ENCODE results near the gene GRK7.

GRK7 gene, protein sequence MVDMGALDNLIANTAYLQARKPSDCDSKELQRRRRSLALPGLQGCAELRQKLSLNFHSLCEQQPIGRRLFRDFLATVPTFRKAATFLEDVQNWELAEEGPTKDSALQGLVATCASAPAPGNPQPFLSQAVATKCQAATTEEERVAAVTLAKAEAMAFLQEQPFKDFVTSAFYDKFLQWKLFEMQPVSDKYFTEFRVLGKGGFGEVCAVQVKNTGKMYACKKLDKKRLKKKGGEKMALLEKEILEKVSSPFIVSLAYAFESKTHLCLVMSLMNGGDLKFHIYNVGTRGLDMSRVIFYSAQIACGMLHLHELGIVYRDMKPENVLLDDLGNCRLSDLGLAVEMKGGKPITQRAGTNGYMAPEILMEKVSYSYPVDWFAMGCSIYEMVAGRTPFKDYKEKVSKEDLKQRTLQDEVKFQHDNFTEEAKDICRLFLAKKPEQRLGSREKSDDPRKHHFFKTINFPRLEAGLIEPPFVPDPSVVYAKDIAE (N-terminal part only)

DNA sequence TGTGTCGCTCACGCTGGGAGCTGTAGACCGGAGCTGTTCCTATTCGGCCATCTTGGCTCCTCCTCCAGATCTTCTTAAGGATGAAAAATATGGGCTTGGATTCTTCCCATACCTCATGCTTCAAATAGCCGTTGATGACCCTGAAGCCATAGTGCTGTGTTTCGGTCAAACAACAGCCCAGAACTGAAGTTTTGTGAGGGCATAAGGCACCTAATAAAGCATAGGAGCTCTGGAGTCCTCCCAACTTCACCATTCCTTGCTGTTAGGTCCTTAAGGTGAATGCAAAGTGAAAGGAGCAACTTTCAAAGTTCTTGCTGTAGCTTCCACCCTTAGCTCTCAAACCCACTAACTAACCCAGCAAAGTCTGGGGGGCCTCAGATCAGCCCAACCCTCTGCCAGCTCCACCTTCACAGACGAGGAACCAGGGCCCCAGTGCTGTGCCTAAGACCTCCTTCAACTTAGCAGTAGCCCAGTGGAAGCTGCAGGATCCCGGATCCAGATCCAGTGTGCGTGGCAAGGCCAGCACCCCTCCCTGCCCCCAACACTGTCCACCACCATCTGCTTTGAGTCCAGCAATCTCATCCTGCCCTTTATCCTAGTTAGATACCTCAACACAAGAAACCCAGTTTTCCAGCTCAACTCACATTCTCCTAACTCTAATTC lies at the start of gene GRK7:
TSS of gene GRK7 (plus strand) at position 321 of the 663 bp plus-strand sequence. CDS start 14,877 bp downstream, outside the sequence.
- no peak for DNase-seq

DNA sequence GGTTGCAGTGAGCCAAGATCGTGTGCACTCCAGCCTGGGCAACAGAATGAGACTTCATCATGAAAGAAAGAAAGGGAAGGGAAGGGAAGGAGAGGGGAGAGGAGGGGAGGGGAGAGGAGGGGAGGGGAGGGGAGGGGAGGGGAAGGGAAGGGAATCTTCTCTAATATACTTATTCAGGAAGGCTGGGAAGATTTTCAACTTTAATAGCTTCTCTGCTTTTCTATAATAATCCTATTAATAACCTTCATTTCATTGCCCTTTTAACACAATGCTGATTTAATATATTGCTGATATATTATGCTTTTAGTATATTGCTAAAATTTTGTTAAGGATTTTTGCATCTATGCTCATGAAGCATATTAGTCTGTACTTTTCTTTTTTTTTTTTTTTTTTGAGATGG lies 48.5 kb upstream of the GRK7 start:
- DNase-seq: no peak

DNA sequence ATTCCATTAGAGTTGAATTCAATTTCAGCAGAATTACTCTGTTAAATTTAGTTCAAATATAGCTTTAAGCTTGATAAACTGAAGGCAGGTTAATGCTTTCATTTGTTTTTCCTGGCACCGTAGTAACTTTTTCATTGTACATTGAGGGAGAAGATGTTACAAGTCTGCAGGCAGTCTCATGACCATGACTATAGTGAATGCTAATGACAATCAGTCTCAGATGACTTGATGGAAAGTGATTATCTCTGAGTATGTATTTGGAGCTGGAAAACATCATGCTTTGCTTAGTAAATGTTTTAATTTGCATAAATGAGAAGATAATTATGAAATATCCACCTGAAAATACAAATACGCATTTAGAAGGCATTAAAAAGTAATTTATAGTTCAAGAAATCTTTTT lies 41.1 kb upstream of the GRK7 start:
- no peak for DNase-seq

DNA sequence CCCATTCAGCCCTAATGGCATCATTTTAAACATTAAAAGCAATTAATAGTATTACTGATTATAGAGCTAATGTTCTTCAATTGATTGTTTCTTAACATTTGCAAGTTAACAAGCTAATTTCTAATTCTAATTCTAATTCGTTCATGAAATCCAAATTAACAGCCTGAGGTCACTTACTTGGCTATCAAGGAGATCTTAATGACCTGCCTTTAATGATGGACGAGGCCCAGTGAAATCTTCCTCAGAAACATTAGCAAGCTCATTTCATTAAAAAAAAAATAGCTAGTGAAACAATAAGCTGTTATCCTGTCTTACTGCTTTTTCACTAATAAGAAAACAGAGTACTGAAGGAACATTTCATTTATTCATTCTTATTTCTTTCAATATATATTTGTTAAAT lies 40.6 kb upstream of the GRK7 start:
- DNase-seq: no peak

DNA sequence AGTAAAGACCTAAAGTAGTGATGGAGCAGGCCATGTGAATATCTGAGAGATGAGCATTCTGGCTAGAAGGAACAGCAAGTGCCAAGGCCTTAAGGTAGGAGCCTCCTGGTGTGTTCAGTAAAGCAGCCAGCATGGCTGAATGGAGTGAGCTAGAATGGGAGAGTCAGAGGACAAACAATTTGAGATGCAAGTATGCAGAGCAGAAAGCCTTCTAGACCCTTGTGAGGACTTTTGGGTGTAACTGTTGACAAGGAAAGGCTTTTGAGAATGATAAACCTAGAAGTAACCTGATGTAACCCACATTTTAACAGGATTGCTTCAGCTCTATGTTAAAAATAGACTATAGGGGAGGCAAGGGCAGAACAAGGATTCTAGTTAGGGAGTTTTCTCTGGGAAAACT lies 40.0 kb upstream of the GRK7 start:
- no peak for DNase-seq

DNA sequence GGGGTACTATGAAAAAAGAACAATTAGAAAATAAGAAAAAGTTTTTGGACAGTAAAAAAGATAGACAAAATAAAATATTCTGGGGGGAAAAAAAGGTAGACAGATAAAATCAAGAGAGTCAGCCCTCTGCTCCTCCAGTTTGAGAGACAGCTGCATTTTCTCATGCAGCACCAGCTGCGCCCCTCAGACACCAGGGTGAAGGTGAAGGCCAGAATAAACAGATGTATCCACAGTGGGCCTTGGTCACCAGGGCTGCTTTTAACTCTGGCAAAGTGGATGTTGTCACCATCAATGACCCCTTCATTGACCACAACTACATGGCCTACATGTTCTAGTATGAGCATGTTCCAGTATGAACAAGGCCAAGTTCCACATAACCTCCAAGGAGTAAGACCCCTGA lies 39.0 kb upstream of the GRK7 start:
- no peak for DNase-seq

DNA sequence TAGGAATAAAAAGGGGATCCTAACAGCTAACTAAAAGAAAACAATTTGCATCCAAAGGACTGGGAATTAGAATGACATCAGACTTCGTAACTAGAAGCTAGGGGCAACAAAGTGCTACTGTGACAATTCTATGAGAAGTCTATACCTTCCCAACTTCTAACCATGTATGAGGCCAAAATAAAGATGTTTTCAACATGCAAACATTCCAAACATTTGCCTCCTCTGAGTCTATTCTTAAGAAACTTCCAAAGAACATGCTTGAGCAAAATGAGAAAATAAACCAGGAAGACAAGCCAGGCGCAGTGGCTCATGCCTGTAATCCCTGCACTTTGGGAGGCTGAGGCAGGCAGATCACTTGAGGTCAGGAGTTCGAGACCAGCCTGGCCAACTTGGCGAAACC lies 38.2 kb upstream of the GRK7 start:
- DNase-seq: no peak

DNA sequence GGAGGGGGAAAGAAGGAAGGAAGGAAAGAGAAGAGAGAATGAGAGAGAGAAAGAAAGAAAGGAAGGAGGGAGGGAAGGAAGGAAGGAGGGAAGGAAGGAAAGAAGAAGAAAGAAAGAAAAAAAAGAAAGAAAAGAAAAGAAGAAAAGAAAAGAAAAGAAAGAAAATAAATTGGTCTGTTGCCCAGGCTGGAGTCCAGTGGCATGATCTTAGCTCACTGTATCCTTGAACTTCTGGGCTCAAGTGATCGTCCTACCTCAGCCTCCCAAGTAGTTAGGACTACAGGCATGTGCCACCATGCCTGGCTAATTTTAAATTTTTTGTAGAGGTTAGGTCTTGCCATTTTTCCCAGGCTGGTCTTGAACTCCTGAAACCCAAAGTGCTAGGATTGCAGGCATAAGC lies 36.7 kb upstream of the GRK7 start:
- no peak for DNase-seq

DNA sequence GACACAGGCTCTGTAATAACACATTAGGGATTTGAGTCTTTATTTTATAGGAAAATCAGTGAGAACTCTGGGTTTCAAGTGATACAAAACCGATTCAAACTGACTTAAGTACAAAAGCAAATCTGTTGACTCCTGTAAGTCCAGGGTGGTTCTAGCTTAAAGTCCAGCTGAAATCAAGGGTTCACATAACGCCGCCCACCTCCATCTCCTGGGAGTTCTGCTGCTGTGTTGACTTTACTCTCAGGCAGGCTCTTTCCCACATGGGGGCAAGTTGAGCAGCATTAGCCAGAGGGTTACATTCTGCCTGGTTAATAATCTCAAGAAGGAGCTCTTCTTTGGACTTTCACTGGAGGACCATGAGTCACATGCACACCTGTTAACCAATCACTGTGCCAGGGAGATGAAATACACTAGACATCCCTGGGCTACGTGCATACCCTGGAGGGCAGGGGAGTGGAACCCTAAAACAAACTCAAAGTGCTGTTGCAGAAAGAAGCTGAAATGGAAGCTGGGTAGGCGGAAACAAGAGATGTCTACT lies 34.8 kb upstream of the GRK7 start:
- no peak for DNase-seq

DNA sequence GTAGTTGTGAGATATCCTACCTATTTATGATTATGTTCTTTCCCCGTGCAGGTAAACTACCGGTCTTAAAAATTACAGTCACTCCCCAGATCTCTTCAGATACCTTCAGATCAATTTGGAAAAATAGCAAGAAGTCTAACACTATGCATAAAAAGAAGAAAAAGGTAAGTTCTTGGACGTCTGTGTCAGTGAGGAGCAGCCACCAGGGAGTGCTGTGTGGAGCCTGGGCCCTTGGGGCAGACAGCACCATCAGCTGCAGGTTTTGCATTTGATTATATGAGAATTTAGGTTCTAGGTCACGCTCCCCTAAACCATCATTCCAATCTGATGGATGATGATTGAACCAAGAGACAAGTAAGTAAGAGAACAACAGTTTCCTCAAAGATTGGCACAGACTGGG lies 34.0 kb upstream of the GRK7 start:
- no peak for DNase-seq

DNA sequence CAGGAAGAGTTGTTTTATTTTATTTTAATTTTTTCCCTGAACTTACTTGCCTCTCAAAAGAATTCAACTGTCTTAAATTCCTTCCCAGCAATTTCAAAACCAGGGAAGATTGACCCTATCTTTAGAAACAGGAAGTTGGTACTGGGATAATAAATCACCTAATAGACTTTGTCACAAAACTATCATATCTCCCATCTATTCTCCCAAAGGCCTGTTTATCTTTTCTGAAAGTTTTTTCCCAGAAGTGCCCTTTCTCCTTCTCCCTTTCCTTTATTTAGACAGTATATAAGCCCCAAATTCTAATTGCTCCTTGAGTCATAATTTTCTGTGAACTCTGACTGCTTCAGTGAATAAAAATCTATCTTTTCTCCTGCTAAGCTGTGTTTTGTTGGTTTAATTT lies 28.0 kb upstream of the GRK7 start:
- DNase-seq: no peak

DNA sequence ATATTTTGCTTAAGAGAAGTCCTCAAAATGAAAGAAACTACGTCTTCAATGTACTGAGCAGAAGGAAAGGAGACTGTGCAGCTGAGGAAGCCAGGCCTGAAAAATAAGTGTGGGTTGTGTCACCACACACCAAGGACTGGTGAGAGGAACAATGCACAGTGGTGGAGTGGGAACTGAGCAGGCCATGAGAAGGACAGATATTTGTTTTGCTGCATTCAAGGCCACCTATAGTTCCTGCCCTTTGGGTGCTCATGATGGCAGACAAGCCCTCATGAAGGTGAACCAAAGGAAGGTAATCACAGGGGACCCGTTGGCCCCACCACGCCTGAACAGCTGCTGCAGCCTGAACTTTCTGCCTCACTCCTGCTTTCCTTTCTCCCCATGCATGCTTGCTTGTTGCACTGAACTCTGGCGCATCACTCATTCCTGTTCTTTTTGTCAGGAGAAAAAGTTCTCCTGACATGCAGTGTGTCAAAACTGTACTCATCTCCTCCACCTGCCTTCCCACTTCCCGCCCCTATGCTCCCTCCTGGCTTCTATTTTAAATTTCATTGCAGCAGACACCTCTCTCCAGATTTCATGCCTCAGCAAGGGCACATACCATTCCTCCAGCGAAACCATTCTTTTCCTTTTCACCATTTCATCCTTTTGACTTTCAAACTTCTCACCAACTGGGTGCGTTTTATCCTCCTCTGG lies 27.3 kb upstream of the GRK7 start:
- DNase-seq: no peak

DNA sequence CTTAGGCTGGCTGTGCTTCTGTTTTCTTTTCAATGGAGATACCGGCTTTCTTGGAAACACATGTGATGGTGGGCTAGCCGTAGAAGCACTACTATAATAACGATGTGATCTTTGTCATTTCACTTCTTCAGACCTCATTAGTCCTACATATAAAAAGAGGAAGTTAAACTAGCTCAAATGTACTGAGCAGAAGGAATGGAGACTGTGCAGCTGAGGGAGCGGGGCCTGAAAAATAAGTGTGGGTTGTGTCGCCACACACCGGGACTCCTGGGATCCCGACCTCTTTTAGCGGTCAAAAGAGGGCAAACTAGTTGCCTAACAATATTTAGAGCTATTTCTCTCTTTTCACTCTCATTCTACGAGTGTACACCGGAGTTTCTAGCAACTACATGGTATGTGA lies 26.1 kb upstream of the GRK7 start:
- DNase-seq: no peak

DNA sequence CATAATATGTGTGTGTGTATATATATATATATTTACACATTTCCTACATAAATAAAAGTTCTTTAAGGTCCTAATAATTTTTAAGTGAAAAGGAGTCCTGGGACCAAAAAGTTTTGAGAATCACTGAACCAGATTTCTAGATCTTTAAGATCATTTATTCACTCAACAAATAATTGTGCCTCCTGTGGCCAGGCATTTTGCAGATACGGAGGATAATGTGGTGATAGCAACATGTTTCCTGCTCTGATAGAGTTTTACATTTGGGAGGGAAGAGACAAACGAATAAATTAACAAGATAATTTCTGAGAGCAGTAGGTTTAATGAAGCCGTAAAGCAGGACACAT lies 25.6 kb upstream of the GRK7 start:
- no peak for DNase-seq

DNA sequence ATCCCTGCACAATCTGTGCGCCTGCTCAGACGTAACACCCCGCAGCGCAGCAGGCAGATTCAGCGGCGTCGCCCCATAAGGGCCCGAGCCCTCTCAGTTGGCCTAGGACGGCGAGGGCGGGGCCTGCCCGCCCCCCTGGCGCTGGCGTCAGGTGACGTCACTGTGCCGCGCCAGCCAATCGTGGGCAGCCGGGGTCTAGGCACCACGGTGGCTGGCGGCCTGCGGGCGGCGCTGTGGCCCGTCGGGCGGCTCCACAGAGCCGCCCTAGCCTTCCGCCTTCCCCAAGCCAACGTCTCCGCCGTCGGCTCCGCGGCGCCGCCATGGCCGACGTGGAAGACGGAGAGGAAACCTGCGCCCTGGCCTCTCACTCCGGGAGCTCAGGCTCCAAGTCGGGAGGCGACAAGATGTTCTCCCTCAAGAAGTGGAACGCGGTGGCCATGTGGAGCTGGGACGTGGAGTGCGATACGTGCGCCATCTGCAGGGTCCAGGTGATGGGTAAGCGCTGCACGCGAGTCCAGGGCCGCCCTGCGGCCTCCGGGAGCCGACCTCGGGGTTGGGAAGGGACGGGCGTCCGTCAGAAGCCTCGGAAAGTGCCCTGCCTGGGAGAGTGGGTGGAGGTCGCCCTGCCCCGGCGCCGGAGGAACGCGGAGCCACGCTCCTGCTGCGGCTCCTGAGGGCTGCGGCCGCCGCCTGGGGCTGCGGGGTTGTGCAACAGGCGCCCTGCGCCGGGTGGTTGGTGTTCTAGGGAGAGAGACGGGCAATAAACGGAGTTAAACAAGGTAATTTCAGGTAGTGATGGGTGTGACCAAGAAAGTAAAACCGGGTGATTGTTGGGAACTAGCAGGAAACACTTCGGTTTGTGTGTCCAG lies 25.0 kb upstream of the GRK7 start, which contains the start of gene RNF7:
TSS of gene RNF7 (plus strand) at position 277 of the 869 bp plus-strand sequence. CDS start at position 321, 44 bp downstream.
- DNase-seq: peak; percentile 96

DNA sequence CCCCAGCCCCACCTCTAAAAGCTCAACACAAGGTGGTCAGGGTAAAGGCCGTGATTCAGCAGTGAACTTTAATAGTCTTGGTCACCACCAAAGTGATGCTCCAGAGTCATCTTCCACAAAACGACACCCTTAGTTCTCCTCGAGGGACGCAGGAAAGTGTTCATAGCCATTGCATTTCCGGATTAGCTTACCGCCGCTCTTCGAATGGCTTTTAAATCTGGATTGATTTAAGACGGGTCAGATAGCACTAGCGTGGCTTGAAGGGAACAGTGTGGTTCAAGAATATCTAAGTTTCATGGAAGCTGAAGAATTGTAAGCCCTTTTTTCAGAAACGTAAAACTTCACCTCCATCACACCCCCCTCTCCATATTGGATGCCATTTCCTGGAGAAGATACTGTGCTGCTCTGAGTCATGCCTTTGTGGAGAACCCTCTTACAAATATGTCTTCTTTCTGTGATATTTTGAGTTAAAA lies 24.3 kb upstream of the GRK7 start:
- DNase-seq: peak; percentile 29

DNA sequence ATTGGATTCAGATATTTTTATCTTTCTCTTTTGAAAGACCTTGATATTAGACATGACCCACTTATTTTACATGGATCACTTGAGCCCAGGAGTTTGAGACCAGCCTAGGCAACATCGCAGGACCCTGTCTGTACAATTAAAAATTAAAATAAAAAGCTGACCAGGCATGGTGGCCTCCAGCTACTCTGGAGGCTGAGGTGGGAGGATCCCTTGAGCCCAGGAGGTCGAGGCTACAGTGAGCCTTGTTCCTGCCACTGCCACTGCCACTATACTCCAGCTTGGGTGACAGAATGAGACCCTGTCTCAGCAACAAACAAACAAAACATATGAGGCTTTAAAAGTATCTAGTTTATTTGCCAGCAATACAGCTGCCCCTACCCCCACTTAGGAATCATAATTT lies 23.5 kb upstream of the GRK7 start:
- DNase-seq: no peak

DNA sequence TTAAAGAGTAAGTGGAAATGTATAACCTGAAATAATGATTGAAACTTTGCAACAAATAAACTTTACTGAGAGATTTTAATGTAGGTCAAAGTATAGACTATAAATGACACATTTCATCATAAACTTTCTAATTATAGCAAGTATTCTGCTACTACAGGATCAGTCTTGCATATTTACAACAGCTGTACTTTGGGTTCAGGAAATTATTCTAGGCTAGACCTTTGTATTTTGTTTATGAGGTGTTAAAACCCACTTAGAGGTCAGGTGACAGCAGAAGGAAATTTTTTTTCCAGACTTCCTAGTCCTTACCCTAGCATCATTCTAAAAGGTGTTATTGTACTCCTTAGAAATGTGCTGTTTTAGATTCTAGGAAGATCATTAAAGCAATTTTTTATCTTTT lies 22.9 kb upstream of the GRK7 start:
- no peak for DNase-seq

DNA sequence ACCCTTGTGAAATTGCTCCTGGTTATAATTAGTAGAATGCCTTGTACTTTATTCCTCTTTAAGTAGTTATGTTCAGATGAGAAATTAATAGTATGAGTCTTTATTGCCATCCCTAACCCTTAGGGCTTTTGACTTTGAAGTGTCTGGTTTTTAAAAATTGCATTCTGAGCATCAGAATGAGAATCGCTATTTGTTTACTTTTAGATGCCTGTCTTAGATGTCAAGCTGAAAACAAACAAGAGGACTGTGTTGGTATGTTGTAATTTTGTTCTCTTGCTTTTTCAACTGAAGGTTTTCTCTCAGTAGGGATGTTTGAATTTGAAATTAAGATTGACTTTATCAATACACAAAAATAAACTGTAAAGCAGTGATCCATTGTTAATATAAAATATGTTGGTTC lies 19.9 kb upstream of the GRK7 start:
- no peak for DNase-seq

DNA sequence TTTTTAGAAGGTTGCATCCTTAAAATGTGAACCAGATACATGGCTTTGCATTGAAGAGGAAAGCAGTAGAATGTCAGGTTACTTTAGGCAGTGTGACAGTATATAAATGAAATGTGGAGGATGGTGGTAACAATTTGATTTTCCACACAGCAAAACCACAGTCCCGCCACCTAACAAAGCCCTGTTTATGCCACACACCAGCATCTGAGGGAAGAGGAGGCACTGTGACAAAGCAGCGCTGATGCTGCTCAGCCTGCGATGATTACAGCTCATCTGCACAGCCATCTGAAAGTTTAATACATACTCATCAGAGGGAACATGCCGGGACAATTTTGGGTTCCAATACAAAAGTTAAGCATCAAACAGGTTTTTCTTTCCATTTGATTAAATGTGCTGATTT lies 16.2 kb upstream of the GRK7 start:
- DNase-seq: no peak

DNA sequence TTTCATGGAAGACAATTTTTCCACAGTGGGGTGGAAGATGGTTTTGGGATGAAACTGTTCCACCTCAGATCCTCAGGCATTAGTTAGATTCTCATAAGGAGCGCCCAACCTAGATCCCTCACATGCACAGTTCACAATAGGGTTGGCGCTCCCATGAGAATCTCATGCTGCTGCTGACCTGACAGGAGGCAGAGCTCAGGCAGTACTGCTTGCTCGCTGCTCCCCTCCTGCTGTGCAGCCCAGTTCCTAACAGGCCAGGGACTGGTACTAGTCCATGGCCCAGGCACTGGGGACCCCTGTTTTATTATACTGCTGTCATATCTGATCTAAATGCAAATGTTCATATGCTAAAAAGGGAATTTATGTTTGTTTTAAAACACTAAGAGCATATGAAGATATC lies 9.8 kb upstream of the GRK7 start:
- DNase-seq: no peak

DNA sequence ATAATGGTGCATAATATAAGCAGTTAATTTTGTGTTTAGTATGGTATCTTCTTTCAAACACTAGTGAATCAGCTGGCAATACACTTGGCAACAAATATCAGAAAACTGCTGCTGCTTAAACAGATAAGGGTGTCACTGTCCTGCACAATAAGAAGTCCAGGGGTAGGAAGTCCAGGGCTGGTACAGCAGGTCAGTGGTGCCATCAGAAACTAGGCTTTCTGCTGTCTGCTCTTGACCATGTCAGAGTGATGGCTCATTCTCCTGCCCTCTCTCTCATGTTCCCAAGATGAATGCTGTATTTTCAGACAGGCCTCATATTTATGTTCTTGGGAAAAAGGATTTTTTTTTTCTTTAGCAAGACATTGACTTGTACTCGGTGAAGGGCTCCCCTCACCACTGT lies 9.2 kb upstream of the GRK7 start:
- no peak for DNase-seq
